Endothelial cell of umbilical vein (primary cell): ENCODE measurements around the gene NFIL3. TPM values are rescaled to one million over a fixed set of nuclear protein-coding genes. Genes with fewer than 3 reads are reported as not detected.
A peak's percentile ranks its signal among the peaks of the same experiment; 100 is the strongest.
"Not testable (repeated sequence)": the region's sequence is repeated elsewhere in the genome, so short reads cannot be mapped to it uniquely, and the experiment has no call there.

Experiments used
- BruUV-seq: library from RNA; stranded (reverse); fragments of 400-500 nt; replicated peaks from 2 replicates; lab custom pipeline; 2021; lab: Mats Ljungman, UMichigan
- CTCF ChIA-PET: fragments of 300-600, 350-600 bp; sonication (Branson Sonifier 250); formaldehyde crosslinking; loops from one replicate; lab custom pipeline; 2021; ENCODE audit warnings: antibody characterized with exemption, inconsistent platforms; lab: Charles Lee
- POLR2A ChIA-PET: fragments of 300-600, 350-600 bp; sonication (Branson Sonifier 250); formaldehyde crosslinking; loops from one replicate; lab custom pipeline; 2021; ENCODE audit warnings: antibody characterized with exemption, inconsistent platforms; lab: Charles Lee
- DNase-seq: peaks from one replicate; pipeline ENCODE4 v3.0.0-alpha.2; 2011; ENCODE audit warnings: low read depth, low spot score
- FAIRE-seq: peaks from 2 replicates; lab custom pipeline; 2011; peaks lifted over from hg19 to GRCh38; lab: Jason Lieb, UNC
- H2AFZ ChIP-seq: 2 replicates; pipeline ENCODE4 v1.6.0; 2012; ENCODE audit warnings: low read depth, low read length, control low read depth, inconsistent platforms
- H3K27ac ChIP-seq: 2 replicates; pipeline ENCODE4 v1.5.1; 2011; ENCODE audit warnings: low read depth, mild to moderate bottlenecking, control low read depth, low read length, moderate library complexity; ENCODE audit not compliant: insufficient read depth
- H3K27me3 ChIP-seq, 2 experiments: 2 replicates each; pipeline versions ENCODE4 v1.6.0 to v1.6.1; 2011; ENCODE audit warnings: low read length in 2 of 2, mixed read lengths in 1 of 2; ENCODE audit not compliant: control insufficient read depth in 2 of 2, insufficient read depth in 2 of 2
- H3K36me3 ChIP-seq, 2 experiments: 2 replicates in 1 of 2; 3 replicates in 1 of 2; pipeline ENCODE4 v1.5.1; 2011; ENCODE audit warnings: low read length in 2 of 2, mild to moderate bottlenecking in 1 of 2, moderate library complexity in 1 of 2; ENCODE audit not compliant: control insufficient read depth in 2 of 2, insufficient read depth in 2 of 2; ENCODE audit errors: extremely low read depth in 1 of 2
- H3K4me1 ChIP-seq: 3 replicates; pipeline ENCODE4 v1.5.1; 2011; ENCODE audit warnings: mild to moderate bottlenecking, low read length; ENCODE audit not compliant: control insufficient read depth, insufficient read depth; ENCODE audit errors: extremely low read depth
- H3K4me2 ChIP-seq: 2 replicates; pipeline ENCODE4 v1.6.1; 2011; ENCODE audit warnings: low read length, control low read depth, mixed read lengths; ENCODE audit not compliant: insufficient read depth
- H3K4me3 ChIP-seq, 3 experiments: fragments of 200-600 bp in 1 of 3; sonication (generic), shearing (Covaris generic) in 1 of 3; replicated peaks in 1 of 3; 2 replicates each; pipeline ENCODE4 v1.5.1; 2011 to 2016; ENCODE audit warnings: control low read depth in 3 of 3, low read length in 3 of 3, mild to moderate bottlenecking in 2 of 3, inconsistent platforms in 1 of 3, low read depth in 1 of 3, moderate library complexity in 1 of 3; ENCODE audit not compliant: insufficient read depth in 1 of 3
- H3K79me2 ChIP-seq: 2 replicates; pipeline ENCODE4 v1.6.0; 2012; ENCODE audit warnings: low read length, inconsistent platforms; ENCODE audit not compliant: control insufficient read depth, insufficient read depth
- H3K9ac ChIP-seq: replicated peaks from 2 replicates; pipeline ENCODE3; 2011; ENCODE audit warnings: low read length, control low read depth; ENCODE audit not compliant: insufficient read depth; ENCODE audit errors: extremely low read depth
- H3K9me1 ChIP-seq: replicated peaks from 3 replicates; pipeline ENCODE4 v1.6.0; 2011; ENCODE audit warnings: mild to moderate bottlenecking, low read length; ENCODE audit not compliant: control insufficient read depth, insufficient read depth; ENCODE audit errors: extremely low read depth
- H3K9me3 ChIP-seq: replicated peaks from 2 replicates; pipeline ENCODE4 v1.5.1; 2012; ENCODE audit warnings: low read length, inconsistent platforms; ENCODE audit not compliant: control insufficient read depth, insufficient read depth
- H4K20me1 ChIP-seq: replicated peaks from 2 replicates; pipeline ENCODE3; 2011; ENCODE audit warnings: mild to moderate bottlenecking, low read length; ENCODE audit not compliant: control insufficient read depth, insufficient read depth; ENCODE audit errors: extremely low read depth
- EZH2 ChIP-seq: IDR thresholded peaks from 2 replicates; pipeline ENCODE4 v1.6.1; 2012; ENCODE audit warnings: borderline replicate concordance, low read depth, mild to moderate bottlenecking, moderate library complexity, low read length, inconsistent platforms; ENCODE audit not compliant: severe bottlenecking
- FOS ChIP-seq: IDR thresholded peaks from 2 replicates; pipeline ENCODE4 v1.6.1; 2011; ENCODE audit warnings: mild to moderate bottlenecking, low read length, moderate library complexity, borderline replicate concordance; ENCODE audit not compliant: insufficient read depth
- GATA2 ChIP-seq: IDR thresholded peaks from 2 replicates; pipeline ENCODE4 v1.7.0; 2011; ENCODE audit warnings: low read depth, mild to moderate bottlenecking, moderate library complexity, mixed read lengths, low read length; ENCODE audit not compliant: insufficient read length, insufficient read depth
- MYC ChIP-seq: IDR thresholded peaks from one replicate; pipeline ENCODE4 v1.6.1; 2011; ENCODE audit warnings: mild to moderate bottlenecking, low read depth, low read length
- POLR2A ChIP-seq: IDR thresholded peaks from 2 replicates; pipeline ENCODE4 v1.6.1; 2012; ENCODE audit warnings: low read depth, mild to moderate bottlenecking, control low read depth, low read length
- POLR2AphosphoS5 ChIP-seq: IDR thresholded peaks from 2 replicates; pipeline ENCODE4 v1.6.1; 2012; ENCODE audit warnings: low read depth, mild to moderate bottlenecking, control low read depth, low read length, moderate library complexity; ENCODE audit not compliant: insufficient read depth
- dilution Hi-C: fragments of 300-500 bp; cut with MboI; formaldehyde crosslinking; loops from one replicate; pipeline ENCODE4 v1.15.0; 2019; ENCODE audit warnings: low sequenced_read_pairs; ENCODE audit not compliant: extremely low pct_ligation_motif_present
- intact Hi-C: fragments of 100-400 bp; cut with micrococcal nuclease; formaldehyde crosslinking; loops from one replicate; pipeline ENCODE4 v1.10.0; 2022
- polyA plus RNA-seq, 4 experiments: library from polyadenylated mRNA; depleted of rRNA in 3 of 4; stranded (reverse) in 3 of 4; unstranded in 1 of 4; fragments of >200 nt; gene quantifications; 2 replicates each; pipeline versions ENCODE4 v1.2.1 to v1.2.3, GENCODE V29; 2011 to 2012; ENCODE audit warnings: missing spikeins in 1 of 4
- total RNA-seq: library from RNA; stranded (reverse); gene quantifications from 2 replicates; pipeline ENCODE4 v1.2.3, GENCODE V29; 2021
- TF ChIP-seq, protein P1 (sequence below): IDR thresholded peaks from 2 replicates; pipeline ENCODE4 v1.6.1; 2011; ENCODE audit not compliant: insufficient read depth, insufficient read length

NFIL3 gene
- total and polyA plus RNA-seq, 2 donors (not counting 3 experiments of a cell fraction or from before 2014, with no cell fraction given): 2.9 to 10.5 TPM

DNA sequence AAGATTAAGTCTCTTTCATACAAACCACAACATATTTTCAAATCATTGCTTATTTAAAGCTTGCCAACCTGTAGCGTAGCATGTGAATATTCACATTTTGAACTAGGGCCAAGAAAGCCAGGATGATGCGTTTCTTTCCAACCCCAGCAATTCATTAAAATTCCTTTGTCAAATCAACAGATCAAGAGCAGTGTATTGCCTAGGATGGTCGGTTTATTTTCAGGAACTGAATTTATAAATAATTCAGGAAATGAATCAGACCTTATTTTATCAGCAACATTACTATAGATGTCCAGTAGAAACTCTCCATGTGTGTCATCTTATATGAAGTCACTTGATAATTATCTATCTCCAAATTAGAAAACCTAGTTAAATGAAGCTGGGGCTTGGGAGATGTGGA lies 48.7 kb downstream of the NFIL3 start:
- H3K4me3 ChIP-seq: no peak overlapping the region
- H3K36me3 ChIP-seq: no peaks in the 10 kb centered on the region
- no peaks in the 10 kb centered on the region for H3K9me1 ChIP-seq
- CTCF ChIA-PET: interaction anchor here (0.6 to 1.2 kb wide), 2 partner anchors 16 to 390 kb away, joined by 3 read pairs; no protein-coding TSS in a partner anchor
- no peaks in the 10 kb centered on the region for H4K20me1 ChIP-seq
- BruUV-seq: no TSS peak
- TF ChIP-seq GATA2 (peak; percentile 43), MYC (no peak), FOS (peak; percentile 30)
- TF ChIP-seq, protein P1, sequence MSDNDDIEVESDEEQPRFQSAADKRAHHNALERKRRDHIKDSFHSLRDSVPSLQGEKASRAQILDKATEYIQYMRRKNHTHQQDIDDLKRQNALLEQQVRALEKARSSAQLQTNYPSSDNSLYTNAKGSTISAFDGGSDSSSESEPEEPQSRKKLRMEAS: no peak
- H3K27ac ChIP-seq: no peak overlapping the region
- H3K79me2 ChIP-seq: no peaks in the 10 kb centered on the region
- intact Hi-C loops: loop anchor here (5.0 kb wide), 1 partner anchor 318 kb away; no protein-coding TSS in a partner anchor
- POLR2A ChIA-PET: no interaction called here
- H3K9me3 ChIP-seq: no peaks in the 10 kb centered on the region
- no peaks in the 10 kb centered on the region for H3K27me3 ChIP-seq
- peaks cover 20% of the 10 kb centered on the region for H3K4me1 ChIP-seq
- H2AFZ ChIP-seq: no peak overlapping the region
- no peak overlapping the region for H3K9ac ChIP-seq
- dilution Hi-C loops: no loop called here
- peak; percentile 60 for DNase-seq
- no peak for FAIRE-seq
- H3K4me2 ChIP-seq: no peak overlapping the region

DNA sequence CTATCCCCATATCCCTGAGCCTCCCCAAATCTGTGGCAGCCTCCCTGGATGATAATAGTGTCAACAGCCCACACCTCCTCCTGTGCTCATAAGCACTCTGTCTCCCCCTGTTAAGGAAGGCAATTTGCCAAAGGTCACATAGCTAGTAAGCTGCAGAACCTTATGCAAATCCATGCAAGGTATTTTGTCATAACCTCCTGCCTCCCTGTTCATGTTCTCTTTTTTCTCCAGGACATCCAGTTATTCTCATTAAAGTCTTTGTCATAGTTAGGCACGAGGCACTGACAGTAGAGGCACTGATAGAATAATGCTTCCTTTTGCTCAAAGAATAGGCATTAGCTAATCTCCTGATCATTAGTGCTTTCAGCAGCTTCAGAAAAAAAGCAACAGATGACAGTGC lies 51.7 kb downstream of the NFIL3 start:
- CTCF ChIA-PET: interaction anchor here (0.6 kb wide), 1 partner anchor 10 kb away, joined by 3 read pairs; the partner anchor contains the start of gene AUH

DNA sequence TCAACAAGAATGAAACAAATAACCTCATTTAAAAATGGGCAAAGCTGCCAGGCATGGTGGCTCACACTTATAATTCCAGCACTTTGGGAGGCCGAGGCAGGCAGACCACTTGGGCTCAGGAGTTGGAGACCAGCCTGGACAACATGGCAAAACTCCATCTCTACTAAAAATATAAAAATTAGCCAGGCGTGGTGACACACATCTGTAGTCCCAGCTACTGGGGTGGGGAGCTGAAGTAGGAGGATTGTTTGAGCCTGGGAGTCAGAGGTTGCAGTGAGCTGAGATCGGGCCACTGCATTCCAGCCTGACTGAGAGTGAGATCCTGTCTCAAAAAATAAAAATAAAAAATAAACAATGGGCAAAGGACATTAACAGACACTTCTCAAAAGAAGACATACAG lies 53.6 kb downstream of the NFIL3 start:
- H3K79me2 ChIP-seq, CTCF ChIA-PET, H2AFZ ChIP-seq, BruUV-seq, H3K27ac ChIP-seq, H3K4me1 ChIP-seq, H3K27me3 ChIP-seq, H3K4me2 ChIP-seq, H3K4me3 ChIP-seq, dilution Hi-C loops, H3K36me3 ChIP-seq, H4K20me1 ChIP-seq, POLR2A ChIA-PET, FAIRE-seq, H3K9me1 ChIP-seq, H3K9me3 ChIP-seq, H3K9ac ChIP-seq, DNase-seq, intact Hi-C loops: not testable (repeated sequence)

More for the DNA sequence above, 51.7 kb downstream of the NFIL3 start:
- DNase-seq (no peak), FAIRE-seq (no peak)
- Histone ChIP-seq H2AFZ (no peak overlapping the region), H3K36me3 (no peaks in the 10 kb centered on the region), H3K27ac (no peak overlapping the region), H3K27me3 (peaks cover 3 to 5% of the 10 kb centered on the region in 2 experiments), H3K9me1 (no peaks in the 10 kb centered on the region), H3K79me2 (no peaks in the 10 kb centered on the region), H3K4me2 (no peak overlapping the region), H4K20me1 (no peaks in the 10 kb centered on the region), H3K9me3 (no peaks in the 10 kb centered on the region), H3K4me1 (peaks cover 7% of the 10 kb centered on the region), H3K4me3 (no peak overlapping the region), H3K9ac (no peak overlapping the region)
- POLR2A ChIA-PET: no interaction called here
- no peak for TF ChIP-seq POLR2AphosphoS5
- no peak for TF ChIP-seq POLR2A
- no peak for TF ChIP-seq EZH2
- no peak for TF ChIP-seq MYC
- TF ChIP-seq, protein P1: no peak
- no peak for TF ChIP-seq GATA2
- BruUV-seq: no TSS peak
- intact Hi-C loops: no loop called here
- dilution Hi-C loops: no loop called here
